Caco-2 (cell line): ENCODE data around the gene RAP2C. TPM values are rescaled to one million over a fixed set of nuclear protein-coding genes. Genes with fewer than 3 reads are reported as not detected.

Source experiments
- BruUV-seq: library from RNA; stranded (reverse); fragments of 400-500 nt; replicated peaks from 2 replicates; lab custom pipeline; 2021; lab: Mats Ljungman, UMichigan
- CTCF ChIA-PET: fragments of 300-600 bp; sonication (Branson Sonifier 250); formaldehyde crosslinking; loops from one replicate; lab custom pipeline; 2022; ENCODE audit warnings: antibody characterized with exemption; lab: Charles Lee
- POLR2A ChIA-PET: fragments of 300-600 bp; sonication (Branson Sonifier 250); formaldehyde crosslinking; loops from one replicate; lab custom pipeline; 2022; ENCODE audit warnings: antibody characterized with exemption; lab: Charles Lee
- DNase-seq, 2 experiments: peaks; one replicate each; pipeline versions ENCODE4 v3.0.0 to v3.0.0-alpha.2; 2020 to 2022
- H3K27me3 ChIP-seq: replicated peaks from 2 replicates; pipeline ENCODE4 v1.6.0; 2011; ENCODE audit warnings: low read length; ENCODE audit not compliant: control insufficient read depth, insufficient read depth
- H3K36me3 ChIP-seq: 2 replicates; pipeline ENCODE4 v1.5.1; 2011; ENCODE audit warnings: low read length; ENCODE audit not compliant: control insufficient read depth, insufficient read depth
- H3K4me1 ChIP-seq: fragments of 250-450 bp; sonication (Bioruptor Pico); 2 replicates; pipeline ENCODE4 v1.5.1; 2020; ENCODE audit warnings: mild to moderate bottlenecking
- H3K4me3 ChIP-seq: 2 replicates; pipeline ENCODE4 v1.5.1; 2011; ENCODE audit warnings: low read depth, mild to moderate bottlenecking, control low read depth, low read length
- H3K9me3 ChIP-seq: fragments of 250-450 bp; sonication (Bioruptor Pico); 2 replicates; pipeline ENCODE4 v1.5.1; 2020; ENCODE audit warnings: mild to moderate bottlenecking, moderate library complexity
- H3K27ac Mint-ChIP-seq: one replicate; pipeline ENCODE4 v1.8.0; 2022; ENCODE audit warnings: mixed read lengths; ENCODE audit not compliant: unreplicated experiment
- H3K27me3 Mint-ChIP-seq: one replicate; pipeline ENCODE4 v1.8.0; 2022; ENCODE audit warnings: mixed read lengths; ENCODE audit not compliant: insufficient read depth, unreplicated experiment
- H3K36me3 Mint-ChIP-seq: one replicate; pipeline ENCODE4 v1.8.0; 2022; ENCODE audit warnings: mild to moderate bottlenecking, mixed read lengths; ENCODE audit not compliant: insufficient read depth, unreplicated experiment
- H3K4me1 Mint-ChIP-seq: one replicate; pipeline ENCODE4 v1.8.0; 2022; ENCODE audit warnings: low read depth, mixed read lengths; ENCODE audit not compliant: unreplicated experiment
- H3K4me3 Mint-ChIP-seq: one replicate; pipeline ENCODE4 v1.8.0; 2022; ENCODE audit warnings: mild to moderate bottlenecking, moderate library complexity, mixed read lengths; ENCODE audit not compliant: unreplicated experiment
- H3K9me3 Mint-ChIP-seq: one replicate; pipeline ENCODE4 v1.8.0; 2022; ENCODE audit warnings: mixed read lengths; ENCODE audit not compliant: unreplicated experiment
- intact Hi-C: fragments of 100-400 bp; cut with micrococcal nuclease; formaldehyde crosslinking; loops from one replicate; pipeline ENCODE4 v1.10.0; 2022; ENCODE audit not compliant: unreplicated experiment
- total RNA-seq: library from RNA; stranded (reverse); gene quantifications from 2 replicates; pipeline ENCODE4 v1.2.3, GENCODE V29; 2022
- TF ChIP-seq, protein P1 (sequence below), 2 experiments: fragments of 200-600 bp in 1 of 2; IDR thresholded peaks; 1 replicate in 1 of 2; 2 replicates in 1 of 2; pipeline versions ENCODE4 v1.5.1 to v1.8.0; 2011 to 2022; ENCODE audit warnings: antibody characterized with exemption in 1 of 2, control low read depth in 1 of 2, inconsistent platforms in 1 of 2, low read depth in 1 of 2, low read length in 1 of 2, mild to moderate bottlenecking in 1 of 2, moderate library complexity in 1 of 2; ENCODE audit not compliant: insufficient read depth in 1 of 2, severe bottlenecking in 1 of 2, unreplicated experiment in 1 of 2

RAP2C gene
- total RNA-seq, 1 experiment from 2014 or later: 24.9 TPM

GRCh38 chrX:132153166-132153565 is 66.1 kb downstream of the RAP2C start:
- Mint-ChIP-seq H3K36me3 (no peaks in the 10 kb centered on the region), H3K9me3 (no peaks in the 10 kb centered on the region), H3K4me3 (no peak overlapping the region), H3K27ac (no peak overlapping the region), H3K27me3 (peaks cover 9% of the 10 kb centered on the region), H3K4me1 (no peaks in the 10 kb centered on the region)
- TF ChIP-seq, protein P1, sequence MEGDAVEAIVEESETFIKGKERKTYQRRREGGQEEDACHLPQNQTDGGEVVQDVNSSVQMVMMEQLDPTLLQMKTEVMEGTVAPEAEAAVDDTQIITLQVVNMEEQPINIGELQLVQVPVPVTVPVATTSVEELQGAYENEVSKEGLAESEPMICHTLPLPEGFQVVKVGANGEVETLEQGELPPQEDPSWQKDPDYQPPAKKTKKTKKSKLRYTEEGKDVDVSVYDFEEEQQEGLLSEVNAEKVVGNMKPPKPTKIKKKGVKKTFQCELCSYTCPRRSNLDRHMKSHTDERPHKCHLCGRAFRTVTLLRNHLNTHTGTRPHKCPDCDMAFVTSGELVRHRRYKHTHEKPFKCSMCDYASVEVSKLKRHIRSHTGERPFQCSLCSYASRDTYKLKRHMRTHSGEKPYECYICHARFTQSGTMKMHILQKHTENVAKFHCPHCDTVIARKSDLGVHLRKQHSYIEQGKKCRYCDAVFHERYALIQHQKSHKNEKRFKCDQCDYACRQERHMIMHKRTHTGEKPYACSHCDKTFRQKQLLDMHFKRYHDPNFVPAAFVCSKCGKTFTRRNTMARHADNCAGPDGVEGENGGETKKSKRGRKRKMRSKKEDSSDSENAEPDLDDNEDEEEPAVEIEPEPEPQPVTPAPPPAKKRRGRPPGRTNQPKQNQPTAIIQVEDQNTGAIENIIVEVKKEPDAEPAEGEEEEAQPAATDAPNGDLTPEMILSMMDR (IDR thresholded peaks at IDR 0.05; ENCODE audit: insufficient read depth in 1 of 2, low read depth in 1 of 2, low read length in 1 of 2, severe bottlenecking in 1 of 2, unreplicated experiment in 1 of 2): no peak
- DNase-seq: no peak
- Histone ChIP-seq H3K4me1 (no peaks in the 10 kb centered on the region), H3K27me3 (no peaks in the 10 kb centered on the region), H3K36me3 (no peaks in the 10 kb centered on the region), H3K9me3 (no peaks in the 10 kb centered on the region), H3K4me3 (no peak overlapping the region)
- CTCF ChIA-PET: no interaction called here
- no TSS peak for BruUV-seq
- intact Hi-C loops: no loop called here
- POLR2A ChIA-PET: no interaction called here

Other genes starting within 250 kb of the RAP2C start
- 36.8 and 37.1 TPM in 2 replicates for gene STK26, start 196.1 kb downstream of the RAP2C start, total RNA-seq
- not detected in 2 replicates for gene FRMD7, start 91.4 kb downstream of the RAP2C start, total RNA-seq